RPMI7951 (cell line): Measurements from ENCODE around the gene GIT1. TPM values are rescaled to one million over a fixed set of nuclear protein-coding genes. Genes with fewer than 3 reads are reported as not detected.

ENCODE experiments used
- DNase-seq: peaks from one replicate; pipeline ENCODE4 v3.0.0-alpha.2; 2012; ENCODE audit warnings: low read depth
- total RNA-seq: library from RNA; depleted of rRNA; stranded (reverse); fragments of >200 nt; shearing (Covaris generic); gene quantifications from 2 replicates; pipeline ENCODE4 v1.2.3, GENCODE V29; 2014

The GIT1 gene
- total RNA-seq, 1 experiment from 2014 or later = 12.0 TPM

DNA sequence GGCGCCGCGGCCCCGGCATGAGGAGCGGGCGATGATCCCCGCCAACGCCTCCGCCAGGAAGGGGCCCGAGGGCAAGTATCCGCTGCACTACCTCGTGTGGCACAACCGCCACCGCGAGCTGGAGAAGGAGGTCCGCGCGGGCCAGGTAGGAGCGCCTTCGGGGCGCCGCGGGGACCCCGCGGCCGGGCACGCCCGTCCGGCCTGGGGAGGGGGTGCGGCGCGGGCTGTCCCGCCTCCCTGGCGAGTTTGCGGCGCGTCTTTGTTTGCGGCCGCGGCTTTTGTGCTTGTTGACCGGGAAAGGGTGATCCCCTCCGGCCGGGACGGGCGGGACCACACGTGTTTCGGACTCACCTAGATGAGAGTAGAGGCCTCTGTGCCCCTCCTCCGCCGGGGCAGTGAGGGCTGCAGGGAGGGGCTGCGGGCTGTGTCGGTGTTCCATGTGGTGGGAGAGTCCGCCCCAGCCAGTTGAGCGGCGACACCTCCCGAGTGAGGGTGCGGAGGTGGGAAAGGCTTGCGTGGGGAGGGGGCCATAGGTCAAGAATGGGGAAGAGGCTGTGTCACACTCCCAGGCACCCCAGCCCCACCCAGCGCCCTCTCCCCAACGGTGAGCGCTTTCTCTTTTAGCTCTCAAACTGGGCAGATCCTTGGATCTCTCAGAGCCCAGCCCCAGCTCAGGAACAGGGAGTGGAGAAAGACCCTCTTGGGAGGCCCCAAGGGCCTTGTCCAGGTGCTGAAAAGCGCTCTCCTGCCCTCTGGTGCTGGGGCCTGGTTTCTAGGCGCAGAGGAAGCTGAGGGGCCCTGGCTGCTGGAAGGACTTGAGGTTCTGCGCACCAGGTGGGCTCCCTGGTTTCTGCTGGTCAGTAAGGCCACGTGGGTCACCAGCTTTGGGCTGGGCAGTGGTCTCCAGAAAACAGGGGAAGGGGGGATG lies 4.4 kb upstream of the GIT1 start:
- DNase-seq = no peak

DNA sequence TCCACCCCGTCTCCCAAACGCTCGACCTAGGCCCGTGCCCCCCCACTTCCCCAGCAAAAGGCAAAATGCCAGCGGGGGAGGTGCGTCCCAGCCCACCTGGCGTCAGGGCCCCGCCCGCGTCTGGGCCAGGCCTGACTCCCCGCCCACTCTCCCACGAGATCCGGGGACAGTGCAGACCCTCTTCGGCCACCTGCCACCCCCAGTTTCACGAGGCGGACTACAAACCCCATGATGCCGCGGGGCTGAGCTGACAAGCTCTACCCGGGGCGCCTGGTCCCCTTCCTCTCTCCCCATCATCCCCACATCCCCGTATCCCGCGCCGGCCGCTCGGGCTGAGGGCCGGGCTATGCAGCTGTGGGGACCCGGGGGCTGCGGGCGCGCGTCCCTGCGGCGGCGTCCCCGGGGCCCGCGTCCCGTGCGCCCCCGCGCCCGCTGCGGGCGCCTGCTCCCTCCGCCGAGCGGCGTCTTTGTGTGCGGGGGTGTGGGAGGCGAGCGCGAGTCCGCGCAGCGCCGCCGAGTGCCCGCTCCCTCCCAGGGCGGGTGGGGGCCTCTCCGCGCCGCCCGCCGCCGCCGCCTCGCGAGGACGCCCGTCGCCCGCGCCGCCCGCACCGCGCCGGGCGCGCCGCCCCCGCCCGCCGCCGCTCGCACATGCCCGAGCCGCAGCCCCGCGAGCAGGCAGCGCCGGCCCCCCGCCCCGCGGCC lies 3.6 kb upstream of the GIT1 start, which contains the start of gene ANKRD13B:
ANKRD13B (plus strand) TSS at position 283 of the 702 bp plus-strand sequence. CDS start 490 bp downstream, outside the sequence.
- DNase-seq = no peak

DNA sequence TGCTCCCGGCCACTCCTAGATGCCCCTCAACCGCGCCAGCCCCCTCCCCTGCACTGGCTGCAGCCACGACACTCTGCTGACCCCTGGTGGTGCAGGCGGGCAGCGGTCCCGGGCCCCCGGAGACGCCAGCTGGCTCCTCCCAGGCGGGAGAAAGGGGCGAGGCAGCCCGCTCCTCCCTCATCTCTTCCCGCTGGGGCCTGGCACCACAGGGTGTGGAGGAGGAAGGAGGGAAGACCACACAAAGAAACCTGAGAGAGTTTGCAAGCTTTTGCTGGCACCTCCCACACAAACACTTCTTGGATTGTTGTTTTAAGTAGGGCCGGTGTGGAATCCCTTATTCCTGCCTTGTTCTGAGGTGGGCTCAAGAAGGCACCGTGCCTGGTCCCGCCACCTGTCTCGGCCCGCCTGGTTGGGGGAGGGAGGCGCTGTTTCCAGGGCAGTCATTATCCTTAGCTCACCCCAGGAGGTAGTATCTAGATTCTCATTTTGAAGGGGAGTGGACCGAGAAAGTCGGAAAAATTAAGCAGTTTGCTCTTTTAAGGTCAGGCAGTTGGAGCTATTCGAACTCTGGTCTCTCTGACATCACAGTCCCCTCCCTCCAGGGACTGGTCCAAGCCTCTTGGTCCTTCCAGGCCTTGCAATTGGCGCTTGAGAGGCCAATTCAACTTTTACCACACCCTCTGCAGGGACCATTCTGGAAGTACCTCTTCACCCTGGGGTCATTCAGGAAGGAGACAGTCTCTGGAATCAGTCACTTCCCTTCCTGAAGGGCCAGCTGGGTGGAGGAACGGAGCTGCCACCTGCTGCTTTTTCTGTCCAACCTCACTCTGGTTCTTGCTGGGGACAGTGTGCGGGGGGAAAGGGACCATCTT lies 2.5 kb upstream of the GIT1 start:
- DNase-seq = peak; percentile 72

DNA sequence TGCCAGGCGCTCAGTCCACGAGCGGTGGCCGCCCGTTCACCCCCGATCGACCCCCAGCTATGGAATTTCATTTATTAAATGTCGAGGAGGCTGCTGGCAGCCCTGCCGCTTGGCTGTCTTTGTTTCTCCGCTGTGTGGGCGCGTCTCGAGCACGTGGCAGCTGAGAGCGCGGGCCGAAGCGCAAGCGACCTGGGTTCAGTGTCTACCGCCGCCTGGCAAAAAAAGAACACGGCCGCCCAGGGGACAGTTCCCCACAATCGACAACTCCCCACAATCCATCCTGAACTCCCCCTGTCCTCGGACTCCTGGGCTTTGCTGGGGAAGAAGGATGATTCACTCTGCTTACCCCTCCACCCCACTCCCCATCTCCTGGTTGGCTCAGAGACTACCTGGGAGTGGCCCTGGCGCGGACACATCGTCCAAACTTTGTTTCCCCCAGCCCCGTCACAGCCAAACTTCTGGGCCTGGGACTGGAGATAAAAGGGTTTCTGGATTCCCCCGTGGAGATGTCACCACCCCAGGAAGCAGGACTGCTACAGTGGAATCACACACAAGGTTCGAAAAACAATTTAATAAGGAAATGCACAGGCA lies 1.8 kb upstream of the GIT1 start:
- peak; percentile 41 for DNase-seq

DNA sequence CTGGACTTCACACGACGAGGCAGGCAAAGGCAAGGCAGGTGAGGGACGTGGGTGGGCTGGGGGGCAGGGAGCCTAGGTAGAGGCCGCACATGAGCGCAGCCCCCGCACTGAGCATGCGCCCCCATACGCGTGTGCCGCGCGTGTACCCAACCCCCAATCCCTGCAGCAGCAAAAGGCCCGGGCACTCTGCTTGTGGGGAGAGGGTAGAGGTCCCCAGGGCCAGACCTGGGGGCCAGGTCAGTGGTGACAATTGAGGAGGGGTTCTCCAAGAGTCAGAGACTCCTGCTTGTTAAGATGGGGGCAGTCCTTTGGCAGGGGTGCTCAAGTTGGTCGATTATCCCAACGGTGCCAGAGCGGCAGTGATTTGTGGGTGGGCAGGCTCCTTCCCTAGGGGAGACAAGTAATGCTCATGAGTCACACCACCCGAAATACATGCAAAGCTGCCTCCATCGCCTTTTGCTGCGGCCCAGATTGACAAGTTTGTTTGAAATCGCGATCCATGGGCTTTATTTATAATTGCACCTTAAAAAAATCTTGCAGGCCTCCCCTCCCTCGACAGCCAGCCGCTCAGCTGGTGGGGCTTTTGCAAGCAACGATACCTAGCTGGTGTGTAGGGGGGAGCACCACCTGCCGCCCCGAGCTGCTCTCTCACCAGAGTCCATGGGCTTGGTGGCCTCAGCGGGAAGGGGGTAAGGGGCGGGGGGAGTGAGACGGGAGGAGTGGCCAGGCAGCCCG lies 1.1 kb upstream of the GIT1 start:
- DNase-seq = peak; percentile 66

DNA sequence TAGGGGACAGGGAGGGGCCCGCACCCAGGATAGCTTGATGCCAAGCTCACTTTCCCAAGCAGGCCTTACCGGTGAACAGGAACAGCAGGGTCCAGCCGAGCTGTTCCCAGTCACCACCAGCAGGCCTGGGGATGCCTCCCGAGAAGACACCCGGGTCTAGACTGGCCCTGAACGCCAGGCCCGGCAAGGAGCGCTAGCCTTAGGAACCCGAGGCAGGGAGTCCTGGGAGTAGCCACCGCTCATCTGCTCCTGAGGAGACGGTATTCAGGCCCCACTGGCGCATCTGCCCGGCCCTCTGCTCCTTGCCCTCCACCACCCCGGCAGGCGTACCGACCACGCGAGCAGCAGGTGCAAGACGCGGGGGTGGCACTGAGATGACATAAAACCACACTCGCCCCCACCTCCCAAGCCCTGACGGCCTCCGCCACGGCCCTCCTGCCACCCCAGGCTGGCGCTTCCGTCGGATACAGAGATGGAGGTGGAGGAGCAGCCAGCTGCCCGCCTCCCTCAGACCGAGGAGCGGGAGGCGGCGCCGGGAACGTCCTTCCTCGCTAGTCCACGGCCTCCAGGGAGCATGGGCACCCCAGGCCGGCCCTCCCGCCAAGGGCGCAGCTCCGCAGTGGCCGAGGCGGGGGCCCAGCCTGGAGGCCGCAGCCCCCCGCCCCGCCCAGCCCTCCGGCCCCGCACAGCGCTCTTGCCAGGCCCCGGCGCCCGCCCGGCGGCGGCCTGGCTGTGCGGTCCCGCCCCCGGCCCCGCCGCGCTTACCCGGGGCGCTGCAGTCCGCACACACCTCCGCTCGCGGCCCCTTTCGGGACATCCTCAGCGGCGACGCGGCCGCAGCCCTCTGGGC lies 661 bp downstream of the GIT1 start:
- DNase-seq = peak; percentile 35

DNA sequence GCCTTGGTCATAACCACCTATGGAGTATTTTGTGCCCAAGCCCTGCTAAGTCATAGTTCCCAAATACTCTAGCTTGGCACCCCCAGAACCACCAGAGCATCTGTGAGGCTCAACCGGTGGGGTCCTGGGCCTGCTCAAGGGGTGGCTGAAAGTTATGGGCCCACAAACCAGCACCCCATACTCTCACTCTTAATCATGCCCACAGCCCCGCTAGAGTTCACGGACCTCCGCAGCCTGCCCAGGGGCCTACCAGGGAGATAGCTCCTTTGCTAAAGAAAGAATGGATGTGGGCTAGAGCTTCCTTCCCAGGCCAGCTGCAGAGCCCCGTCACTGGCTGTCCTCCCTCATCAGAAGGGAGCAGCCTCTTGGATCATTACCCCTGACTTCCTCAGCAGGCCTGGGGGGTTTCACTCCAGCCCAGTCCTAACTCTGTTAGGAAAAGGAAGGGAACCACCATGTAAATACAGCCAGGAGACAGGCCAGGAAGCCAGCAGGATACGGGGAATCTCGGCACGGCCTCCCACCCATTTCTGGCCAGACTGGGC lies 1.4 kb downstream of the GIT1 start:
- no peak for DNase-seq

DNA sequence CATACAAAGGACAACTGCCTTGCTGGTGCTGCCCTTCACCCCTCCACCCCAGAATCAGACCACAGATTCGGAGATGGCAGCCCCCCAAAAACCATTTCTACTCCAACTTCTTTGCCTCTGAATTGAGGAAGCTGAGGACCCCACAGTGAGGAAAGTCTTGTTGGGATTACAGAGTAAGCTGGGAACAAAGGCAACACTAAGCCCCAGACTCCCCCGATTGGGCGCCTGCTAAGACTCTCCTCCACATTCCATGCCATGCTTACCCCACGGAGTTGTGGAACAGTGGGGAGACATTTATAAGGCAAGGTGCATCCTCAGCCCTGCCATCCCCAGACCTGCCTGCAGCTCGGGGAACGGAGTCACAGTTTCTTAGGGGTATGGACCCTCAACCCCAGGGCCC lies 1.9 kb downstream of the GIT1 start:
- DNase-seq = no peak

DNA sequence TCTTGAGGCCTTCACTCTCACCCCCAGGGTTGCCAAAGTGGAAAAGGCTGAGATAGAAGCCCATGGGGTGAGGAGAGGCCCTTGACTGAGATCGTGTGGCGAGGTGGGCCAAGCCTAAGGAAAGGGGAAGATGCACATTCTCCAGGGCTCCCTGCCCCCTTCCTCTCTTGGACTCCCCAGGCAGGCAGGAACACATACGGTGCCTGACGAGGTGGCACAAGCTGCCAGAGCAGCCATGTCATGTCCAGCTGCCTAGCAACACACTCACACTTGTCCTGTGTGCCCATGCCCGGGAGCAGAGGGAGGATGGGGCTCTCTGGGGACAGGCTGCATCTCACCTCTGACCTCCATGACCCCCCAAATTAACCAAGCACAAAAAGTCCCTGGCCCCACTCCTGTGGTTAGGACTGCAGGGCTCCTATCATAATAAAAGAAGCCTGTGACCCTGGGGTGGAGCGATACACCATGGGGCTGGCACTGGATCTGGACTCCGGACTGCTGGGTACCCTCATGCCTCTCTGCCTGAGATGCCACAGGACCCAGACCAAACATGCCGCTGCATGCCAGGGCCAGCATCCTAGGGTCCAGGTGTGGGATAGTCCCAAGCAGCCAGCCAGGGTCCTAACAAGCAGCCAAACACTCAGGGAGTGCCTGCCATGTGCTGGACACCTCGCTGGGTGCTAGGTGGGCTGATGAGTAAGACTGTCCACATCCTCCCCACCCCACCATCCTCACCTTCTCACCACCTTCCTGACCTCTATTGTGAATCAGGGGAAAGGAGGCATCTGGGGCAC lies 2.6 kb downstream of the GIT1 start:
- DNase-seq = no peak

DNA sequence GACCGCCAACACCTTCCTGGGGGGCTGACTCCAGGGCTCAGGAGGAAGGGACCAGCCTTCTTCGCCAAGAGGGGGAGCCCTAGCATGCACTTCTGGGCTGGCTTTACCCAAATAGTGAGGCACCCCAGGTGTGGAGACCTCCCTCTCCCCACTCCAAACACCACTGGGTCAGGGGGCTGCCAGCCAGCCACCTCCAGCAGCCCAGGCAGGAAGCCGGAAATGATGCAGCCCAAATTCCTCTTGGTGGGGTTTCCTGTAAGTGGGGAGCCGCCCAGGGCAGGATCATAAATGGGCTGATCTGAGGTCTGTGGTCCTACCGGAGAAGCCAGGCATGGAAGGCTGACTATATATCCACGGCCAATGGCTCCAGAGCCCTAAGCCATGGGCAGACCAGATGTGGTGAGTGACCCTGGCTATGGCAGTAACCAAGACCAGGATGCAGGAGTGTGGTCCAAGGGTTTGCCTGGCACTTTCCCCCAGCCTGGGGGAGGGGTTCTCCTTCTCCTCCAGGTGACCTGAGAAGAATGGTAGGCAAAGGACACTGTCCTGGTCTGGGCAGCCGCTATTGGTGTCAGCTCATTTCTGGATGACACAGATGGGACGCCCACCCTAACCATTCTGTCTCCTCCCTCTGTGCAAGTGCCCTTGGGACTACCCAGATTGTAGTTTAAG lies 4.2 kb downstream of the GIT1 start:
- no peak for DNase-seq

DNA sequence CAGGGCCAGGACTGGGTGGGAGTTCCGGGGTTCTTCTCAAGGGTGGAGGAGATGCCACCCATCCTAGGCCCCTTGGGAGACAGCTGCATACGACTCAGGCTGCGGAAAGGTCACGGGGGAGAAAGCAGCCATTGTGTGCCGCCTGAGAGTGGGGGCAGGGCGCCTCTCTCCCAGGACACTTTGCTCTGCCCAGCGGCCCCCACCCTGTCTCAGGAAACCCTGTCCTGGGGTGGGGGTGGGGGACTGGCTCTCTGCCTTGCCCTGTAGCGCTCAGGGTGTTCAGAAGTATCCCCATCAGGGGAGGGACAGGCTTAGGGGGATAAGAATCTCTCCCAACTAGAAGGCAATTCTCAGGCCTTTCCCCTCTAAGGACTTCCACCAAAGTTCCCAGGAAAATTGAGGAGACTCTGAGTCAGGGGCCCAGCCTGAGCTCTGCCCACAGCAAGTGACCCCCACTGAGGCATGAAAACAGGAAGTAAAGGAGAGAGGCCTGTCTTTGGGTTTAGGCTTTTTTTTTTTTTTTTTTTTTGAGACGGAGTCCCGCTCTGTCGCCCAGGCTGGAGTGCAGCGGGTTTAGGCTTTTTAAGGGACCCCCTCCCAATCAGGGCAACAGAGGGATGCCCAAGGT lies 4.9 kb downstream of the GIT1 start:
- no peak for DNase-seq

DNA sequence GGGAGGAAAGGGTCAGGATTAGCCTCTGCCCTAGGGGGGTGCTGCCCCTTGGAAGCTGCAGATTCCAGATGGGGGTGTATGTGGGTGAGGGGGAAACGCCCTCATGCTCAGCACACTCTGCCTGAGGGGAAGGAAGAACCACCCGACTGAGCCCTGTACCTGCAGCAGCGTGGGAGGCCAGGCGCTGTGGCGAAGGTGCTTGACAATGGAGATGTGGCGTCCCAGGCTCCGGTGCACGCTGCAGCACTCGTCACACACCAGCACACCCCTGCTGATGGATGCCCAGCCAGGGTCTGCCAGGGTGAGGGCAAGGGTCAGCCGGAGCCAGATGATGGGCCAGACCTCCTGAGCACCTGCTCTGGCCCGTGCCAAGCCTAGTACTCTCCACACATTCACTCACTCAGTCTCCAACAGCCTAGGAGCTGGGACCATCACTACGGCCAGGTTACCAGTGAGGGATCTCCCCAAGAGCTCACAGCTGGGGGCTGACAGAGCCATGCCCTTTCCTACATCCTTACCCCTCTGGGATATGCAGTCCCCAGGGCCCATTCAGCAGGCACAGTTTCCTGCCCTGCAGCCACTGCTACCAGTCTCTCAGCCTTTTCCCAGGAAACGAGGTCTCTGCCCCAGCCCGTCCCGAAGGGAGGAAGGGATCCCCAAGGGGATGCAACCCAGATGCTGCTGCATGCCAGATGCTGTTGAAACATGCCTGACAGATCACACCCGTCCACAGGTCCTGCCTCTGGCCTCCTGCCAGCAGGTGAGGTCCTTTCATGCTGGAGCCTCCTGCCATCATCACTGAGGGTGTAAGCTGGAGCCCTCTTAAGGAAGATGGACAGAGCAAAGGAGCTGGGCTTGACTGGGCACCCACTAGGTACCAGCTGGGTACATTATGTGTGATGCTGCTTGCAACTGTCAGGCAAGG lies 5.9 kb downstream of the GIT1 start:
- DNase-seq = no peak

DNA sequence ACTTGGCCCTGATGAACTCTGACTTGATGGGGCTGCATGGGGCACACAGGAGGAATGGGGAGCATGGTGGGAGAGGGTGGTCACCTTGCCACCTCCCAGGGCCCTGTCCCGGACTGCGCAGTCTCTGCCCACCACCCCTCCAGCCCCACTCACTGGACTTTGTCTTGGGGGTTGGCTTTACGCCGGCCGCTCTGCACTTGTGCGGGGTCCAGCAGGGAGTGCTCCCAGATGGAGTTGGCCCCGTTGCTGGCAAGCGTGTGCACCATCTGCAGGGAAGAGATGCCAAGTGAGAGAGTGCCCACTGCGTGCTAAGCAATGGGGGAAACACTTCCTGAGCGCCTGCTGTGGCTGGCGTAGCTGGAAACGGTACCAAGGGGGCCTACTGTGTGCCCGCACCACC lies 6.7 kb downstream of the GIT1 start:
- DNase-seq = no peak

DNA sequence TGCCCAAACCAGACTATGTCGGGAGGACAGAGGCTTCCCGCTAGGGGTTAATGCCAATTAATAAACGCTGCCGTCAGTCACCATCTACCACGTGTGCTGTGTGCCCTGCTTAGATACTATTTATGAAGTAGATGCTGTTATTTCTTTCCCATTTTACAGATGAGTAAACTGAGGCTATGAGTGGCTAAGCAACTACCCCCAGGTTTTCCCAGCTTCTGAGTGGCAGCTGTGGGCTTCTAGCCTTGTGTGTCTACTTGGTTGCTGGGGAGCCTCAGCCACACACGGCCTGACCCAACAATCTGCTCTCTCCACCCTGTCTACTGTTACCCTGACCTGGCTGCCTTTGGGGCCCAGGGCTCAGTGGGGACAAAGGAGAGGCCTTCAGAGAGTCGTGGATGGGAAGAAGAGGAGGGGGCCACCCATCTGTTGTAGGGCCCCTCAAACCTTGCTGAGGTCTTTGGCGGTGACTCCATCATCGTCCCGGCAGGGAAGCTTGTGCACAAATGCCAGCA lies 7.1 kb downstream of the GIT1 start:
- DNase-seq = no peak

DNA sequence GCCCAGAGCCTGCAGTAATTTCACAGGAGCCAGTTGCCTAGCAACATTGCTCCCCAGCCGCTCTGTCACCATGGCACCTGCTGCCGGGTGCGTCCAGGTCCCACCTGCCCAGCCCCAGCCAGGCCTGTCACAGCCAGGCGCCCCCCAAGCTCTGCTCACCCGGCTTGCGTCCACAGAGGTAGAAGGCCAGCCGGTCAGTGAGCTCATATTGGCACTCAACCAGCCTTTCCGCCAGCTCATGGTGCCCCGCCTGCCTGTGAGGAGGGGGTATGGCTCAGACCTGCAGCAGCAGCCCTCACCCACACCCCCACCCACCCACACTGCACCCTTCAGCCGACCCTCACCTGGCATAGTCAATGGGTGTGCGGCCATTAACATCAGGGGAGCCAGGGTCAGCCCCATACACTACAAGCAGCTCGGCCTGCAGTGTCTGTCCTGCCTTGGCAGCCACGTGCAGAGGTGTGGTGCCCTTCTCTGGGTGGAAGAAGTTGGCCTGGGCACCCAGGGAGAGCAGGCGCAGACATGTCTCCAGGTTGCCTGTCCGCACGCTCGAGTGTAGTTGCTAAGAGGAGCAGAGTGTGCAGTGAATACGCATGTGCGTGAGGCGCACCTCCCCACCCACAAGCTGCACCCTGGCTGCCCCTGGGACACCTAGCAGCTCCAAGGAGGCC lies 7.7 kb downstream of the GIT1 start:
- no peak for DNase-seq
